Muscle of arm (tissue), 12 donors: ENCODE measurements around the gene TMEM86A. TPM values are rescaled to one million over a fixed set of nuclear protein-coding genes. Genes with fewer than 3 reads are reported as not detected.

Source experiments
- DNase-seq: peaks from one replicate; pipeline ENCODE4 v3.0.0-alpha.2; 2013
- polyA plus RNA-seq, 12 donors: library from polyadenylated mRNA; unstranded; fragments of 120-200 nt; gene quantifications; one replicate each; pipeline ENCODE4 v1.2.1, GENCODE V29; 2013; ENCODE audit not compliant: insufficient read length in 12 of 12

Gene TMEM86A
- polyA plus RNA-seq, 12 donors: 1.7 to 4.4 (median 3.0) TPM; not detected in 2

- no peak for DNase-seq
Measured at GRCh38 chr11:18752502-18752901, 53.9 kb downstream of the TMEM86A start.

DNA sequence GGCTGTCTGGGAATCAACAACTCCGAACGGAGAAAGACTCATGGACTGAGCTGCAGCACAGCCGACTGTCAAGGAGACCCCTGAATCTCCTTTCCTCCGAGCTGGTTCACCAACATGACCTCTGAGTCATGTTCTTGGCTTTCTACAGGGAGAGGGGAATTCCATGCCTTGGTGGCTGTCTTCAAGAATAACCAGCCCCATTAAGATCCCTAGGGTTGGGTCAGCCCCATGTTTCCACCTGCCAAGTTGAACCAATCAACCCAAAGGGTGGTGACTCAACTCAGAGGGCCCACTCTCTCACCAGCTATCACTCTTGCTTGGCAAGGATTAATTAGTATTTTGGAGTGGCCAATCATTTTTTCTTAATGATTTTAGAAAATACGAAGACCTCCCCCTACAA lies 55.7 kb downstream of the TMEM86A start:
- no peak for DNase-seq

Other genes with a start within 250 kb of the TMEM86A start
- under 1 TPM in 10 of 12 donors, not detected in 2; 0.06 to 0.94 (median 0.38) TPM for gene LDHAL6A, start 242.9 kb upstream of the TMEM86A start, polyA plus RNA-seq
- gene TSG101, start 171.8 kb upstream of the TMEM86A start, polyA plus RNA-seq: 100 to 1,000 TPM in 7 of 12 donors, 10 to 100 TPM in 4, not detected in 1; 89.4 to 131 (median 102) TPM
- 10 to 100 TPM in 11 of 12 donors, not detected in 1; 12.1 to 20.0 (median 15.7) TPM for gene UEVLD, start 110.0 kb upstream of the TMEM86A start, polyA plus RNA-seq
- 1 to 10 TPM in 10 of 12 donors, not detected in 2; 2.2 to 10.0 (median 4.6) TPM for gene MISFA, start 99.0 kb upstream of the TMEM86A start, polyA plus RNA-seq
- gene SPTY2D1, start 64.4 kb upstream of the TMEM86A start, polyA plus RNA-seq: 10 to 100 TPM in 11 of 12 donors, not detected in 1; 16.0 to 28.7 (median 18.4) TPM
- gene IGSF22, start 27.4 kb downstream of the TMEM86A start, polyA plus RNA-seq: 10 to 100 TPM in 1 of 12 donors, 1 to 10 TPM in 9, not detected in 2; 1.2 to 10.1 (median 5.3) TPM
- 1 to 10 TPM in 2 of 12 donors, under 1 TPM in 8, not detected in 2; 0.14 to 8.1 (median 0.27) TPM for gene PTPN5, start 93.0 kb downstream of the TMEM86A start, polyA plus RNA-seq
- gene MRGPRX1, start 240.6 kb downstream of the TMEM86A start, polyA plus RNA-seq: not detected